Hepatocyte (in vitro differentiated cells): Measurements from ENCODE around the gene AKT2.

Experiments
- EZH2 ChIP-seq: fragments of 200-600 bp; sonication (generic); IDR thresholded peaks from 2 replicates; pipeline ENCODE4 v1.6.1; 2016; ENCODE audit warnings: antibody characterized with exemption, mild to moderate bottlenecking, borderline replicate concordance
- EZH2phosphoT487 ChIP-seq: fragments of 200-600 bp; sonication (generic); IDR thresholded peaks from one replicate; pipeline ENCODE4 v1.6.1; 2018; ENCODE audit warnings: antibody characterized with exemption, mild to moderate bottlenecking, low read depth, moderate library complexity; ENCODE audit not compliant: unreplicated experiment, severe bottlenecking
- TF ChIP-seq, protein P1 (sequence below): fragments of 200-600 bp; sonication (generic); IDR thresholded peaks from 2 replicates; pipeline ENCODE4 v1.5.1; 2016; ENCODE audit warnings: antibody characterized with exemption, mild to moderate bottlenecking; ENCODE audit not compliant: poor library complexity

DNA sequence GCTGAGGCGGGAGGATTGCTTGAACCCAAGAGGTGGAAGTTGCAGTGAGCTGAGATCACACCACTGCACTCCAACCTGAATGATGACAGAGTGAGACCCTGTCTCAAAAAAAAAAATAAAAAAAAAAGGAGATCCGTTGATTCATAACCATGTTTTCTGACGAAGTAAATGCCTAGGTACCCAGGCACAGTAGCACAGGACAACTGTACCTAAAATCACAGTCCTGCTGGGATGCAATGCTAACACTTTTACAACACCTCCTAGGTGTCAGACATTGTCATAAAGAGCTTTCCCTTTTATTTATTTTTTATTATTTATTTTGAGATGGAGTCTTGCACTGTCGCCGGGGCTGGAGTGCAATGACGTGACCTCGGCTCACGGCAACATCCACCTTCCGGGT, 64.5 kb downstream of the AKT2 start:
- TF ChIP-seq, protein P1, sequence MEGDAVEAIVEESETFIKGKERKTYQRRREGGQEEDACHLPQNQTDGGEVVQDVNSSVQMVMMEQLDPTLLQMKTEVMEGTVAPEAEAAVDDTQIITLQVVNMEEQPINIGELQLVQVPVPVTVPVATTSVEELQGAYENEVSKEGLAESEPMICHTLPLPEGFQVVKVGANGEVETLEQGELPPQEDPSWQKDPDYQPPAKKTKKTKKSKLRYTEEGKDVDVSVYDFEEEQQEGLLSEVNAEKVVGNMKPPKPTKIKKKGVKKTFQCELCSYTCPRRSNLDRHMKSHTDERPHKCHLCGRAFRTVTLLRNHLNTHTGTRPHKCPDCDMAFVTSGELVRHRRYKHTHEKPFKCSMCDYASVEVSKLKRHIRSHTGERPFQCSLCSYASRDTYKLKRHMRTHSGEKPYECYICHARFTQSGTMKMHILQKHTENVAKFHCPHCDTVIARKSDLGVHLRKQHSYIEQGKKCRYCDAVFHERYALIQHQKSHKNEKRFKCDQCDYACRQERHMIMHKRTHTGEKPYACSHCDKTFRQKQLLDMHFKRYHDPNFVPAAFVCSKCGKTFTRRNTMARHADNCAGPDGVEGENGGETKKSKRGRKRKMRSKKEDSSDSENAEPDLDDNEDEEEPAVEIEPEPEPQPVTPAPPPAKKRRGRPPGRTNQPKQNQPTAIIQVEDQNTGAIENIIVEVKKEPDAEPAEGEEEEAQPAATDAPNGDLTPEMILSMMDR, result no peak
- TF ChIP-seq EZH2, result no peak
- no peak for TF ChIP-seq EZH2phosphoT487
